ENCODE results near the gene LFNG. TPM values are rescaled to one million over a fixed set of nuclear protein-coding genes. Genes with fewer than 3 reads are reported as not detected.
A peak's percentile ranks its signal among the peaks of the same experiment; 100 is the strongest.

Gene LFNG
- total and polyA plus RNA-seq, 3 experiments from 2014 or later = 2.0 to 30.8 (median 28.0) TPM

DNA sequence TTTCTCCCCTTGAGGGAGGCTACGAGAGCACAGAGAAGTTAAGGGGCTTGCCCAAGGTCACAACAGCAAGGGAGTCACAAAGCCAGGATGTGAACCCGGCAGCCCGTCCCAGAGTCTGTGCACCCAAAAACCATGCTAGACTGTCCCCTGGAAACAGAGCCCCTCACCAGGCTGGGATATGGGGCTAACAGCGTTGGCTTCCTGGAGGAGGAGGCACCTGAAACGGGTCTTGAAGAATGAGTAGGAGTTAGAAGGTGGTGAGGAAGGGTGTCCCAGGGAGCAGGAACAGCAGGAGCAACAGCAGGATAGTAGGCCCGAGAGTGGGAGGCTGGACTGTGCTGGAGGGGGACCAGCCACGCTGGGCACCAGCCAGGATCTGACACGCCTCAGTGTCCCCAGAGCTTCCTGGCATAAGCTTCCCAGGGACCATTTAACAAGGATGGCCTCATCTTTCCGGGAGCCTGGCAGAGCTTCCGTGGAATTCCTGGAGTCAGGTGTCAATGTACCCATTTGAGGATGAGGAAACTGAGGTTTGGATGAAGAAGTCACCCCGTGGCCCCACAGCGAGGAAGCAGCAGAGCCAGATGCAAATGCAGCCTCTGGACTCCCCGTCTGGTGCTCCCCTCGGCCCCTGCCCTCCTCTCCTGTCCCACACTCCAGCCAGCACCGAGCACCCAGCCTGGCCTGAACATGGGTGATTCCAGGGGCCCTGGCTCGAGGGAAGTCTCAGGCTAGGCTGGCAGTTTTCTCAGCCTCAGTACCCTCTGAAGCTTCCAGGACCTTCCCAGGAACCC is 40.1 kb upstream of the LFNG start:
- DNase-seq = no peak
- no peaks in the 10 kb centered on the region for H3K36me3 Mint-ChIP-seq
- peaks cover 0 to 3% of the 10 kb centered on the region in 2 donors for H3K27me3 Mint-ChIP-seq
- peaks cover 0 to 5% (median 4%) of the 10 kb centered on the region in 5 donors for H3K9me3 Mint-ChIP-seq
- H3K4me3 Mint-ChIP-seq = peak overlapping the region in 1 of 7 donors; percentile 74
- H3K4me1 Mint-ChIP-seq = peaks cover 0 to 12% (median 0%) of the 10 kb centered on the region in 3 donors
- CTCF ChIA-PET = interaction anchor here (1.9 kb wide), 1 partner anchor 230 kb away, joined by 7 read pairs; no protein-coding TSS in a partner anchor
- Histone ChIP-seq H3K27ac (ENCODE audit: low read depth, low read length) (no peak overlapping the region), H3K4me3 (ENCODE audit: low read length) (no peak overlapping the region), H3K27me3 (ENCODE audit: insufficient read depth, low read length, poor library complexity, severe bottlenecking) (no peaks in the 10 kb centered on the region), H3K4me1 (ENCODE audit: insufficient read depth, low read length) (peaks cover 11% of the 10 kb centered on the region), H3K36me3 (ENCODE audit: insufficient read depth, low read length) (no peaks in the 10 kb centered on the region), H3K9me3 (ENCODE audit: low read length) (no peaks in the 10 kb centered on the region)
- peak overlapping the region in 1 of 8 donors; percentile 52 for H3K27ac Mint-ChIP-seq
- POLR2A ChIA-PET = no interaction called here

DNA sequence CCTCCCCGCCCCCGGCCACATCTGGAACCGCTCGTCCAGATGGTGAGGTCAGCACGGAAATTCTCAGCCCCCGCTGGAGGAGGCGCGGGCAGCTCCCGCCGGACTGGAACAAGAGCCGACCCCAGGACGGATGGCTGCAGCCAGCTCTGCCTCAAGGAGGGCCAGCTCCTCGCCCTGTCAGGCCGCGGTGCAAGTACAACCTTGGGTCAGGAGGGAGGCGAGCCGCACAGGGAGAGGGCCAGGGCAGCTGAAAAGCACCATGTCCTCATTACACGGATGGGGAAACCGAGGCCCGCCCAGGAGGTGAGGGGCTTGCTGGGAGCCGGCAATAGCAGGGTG is 39.5 kb upstream of the LFNG start:
- peaks cover 0 to 12% (median 0%) of the 10 kb centered on the region in 3 donors for H3K4me1 Mint-ChIP-seq
- no peak overlapping the region for H3K27ac ChIP-seq (ENCODE audit: low read depth, low read length)
- CTCF ChIA-PET = interaction anchor here (1.9 kb wide), 1 partner anchor 229 kb away, joined by 7 read pairs; no protein-coding TSS in a partner anchor
- POLR2A ChIA-PET = no interaction called here
- DNase-seq = no peak
- H3K27ac Mint-ChIP-seq = no peak overlapping the region
- peaks cover 0 to 4% of the 10 kb centered on the region in 2 donors for H3K27me3 Mint-ChIP-seq
- no peaks in the 10 kb centered on the region for H3K36me3 ChIP-seq (ENCODE audit: insufficient read depth, low read length)
- no peaks in the 10 kb centered on the region for H3K27me3 ChIP-seq (ENCODE audit: insufficient read depth, low read length, poor library complexity, severe bottlenecking)
- no peak overlapping the region for H3K4me3 ChIP-seq (ENCODE audit: low read length)
- no peaks in the 10 kb centered on the region for H3K9me3 ChIP-seq (ENCODE audit: low read length)
- peaks cover 0 to 5% (median 4%) of the 10 kb centered on the region in 5 donors for H3K9me3 Mint-ChIP-seq
- H3K36me3 Mint-ChIP-seq = no peaks in the 10 kb centered on the region
- no peak overlapping the region for H3K4me3 Mint-ChIP-seq
- H3K4me1 ChIP-seq (ENCODE audit: insufficient read depth, low read length) = peaks cover 11% of the 10 kb centered on the region

DNA sequence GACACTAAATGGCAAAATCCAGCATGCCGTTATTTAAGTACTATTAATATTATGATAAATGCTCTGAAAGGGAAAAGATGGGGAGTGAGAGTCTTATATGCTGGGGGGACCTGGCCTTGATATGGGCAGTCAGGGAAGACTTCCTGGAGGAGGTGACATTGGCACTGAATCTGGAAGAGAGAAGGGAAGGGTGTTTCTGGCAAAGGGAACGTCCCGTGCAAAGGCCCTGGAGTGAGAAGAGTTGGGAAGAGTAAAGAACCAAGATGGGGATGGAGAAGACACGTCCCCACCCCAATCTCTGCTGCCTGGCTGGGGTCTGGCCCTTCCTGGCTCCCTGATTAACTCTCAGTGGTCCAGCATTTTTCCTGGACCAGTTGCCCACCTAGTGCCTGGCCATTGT is 38.4 kb upstream of the LFNG start:
- Mint-ChIP-seq H3K27ac (no peak overlapping the region), H3K4me3 (no peak overlapping the region), H3K9me3 (peaks cover 0 to 5% (median 4%) of the 10 kb centered on the region in 5 donors), H3K4me1 (peaks cover 0 to 12% (median 0%) of the 10 kb centered on the region in 3 donors), H3K27me3 (peaks cover 0 to 4% of the 10 kb centered on the region in 2 donors), H3K36me3 (no peaks in the 10 kb centered on the region)
- Histone ChIP-seq H3K27me3 (ENCODE audit: insufficient read depth, low read length, poor library complexity, severe bottlenecking) (no peaks in the 10 kb centered on the region), H3K9me3 (ENCODE audit: low read length) (no peaks in the 10 kb centered on the region), H3K36me3 (ENCODE audit: insufficient read depth, low read length) (no peaks in the 10 kb centered on the region), H3K4me1 (ENCODE audit: insufficient read depth, low read length) (peaks cover 11% of the 10 kb centered on the region), H3K4me3 (ENCODE audit: low read length) (no peak overlapping the region), H3K27ac (ENCODE audit: low read depth, low read length) (no peak overlapping the region)
- ChIA-PET CTCF (interaction anchor here (1.9 kb wide), 1 partner anchor 228 kb away, joined by 7 read pairs; no protein-coding TSS in a partner anchor), POLR2A (no interaction called here)
- DNase-seq = no peak

DNA sequence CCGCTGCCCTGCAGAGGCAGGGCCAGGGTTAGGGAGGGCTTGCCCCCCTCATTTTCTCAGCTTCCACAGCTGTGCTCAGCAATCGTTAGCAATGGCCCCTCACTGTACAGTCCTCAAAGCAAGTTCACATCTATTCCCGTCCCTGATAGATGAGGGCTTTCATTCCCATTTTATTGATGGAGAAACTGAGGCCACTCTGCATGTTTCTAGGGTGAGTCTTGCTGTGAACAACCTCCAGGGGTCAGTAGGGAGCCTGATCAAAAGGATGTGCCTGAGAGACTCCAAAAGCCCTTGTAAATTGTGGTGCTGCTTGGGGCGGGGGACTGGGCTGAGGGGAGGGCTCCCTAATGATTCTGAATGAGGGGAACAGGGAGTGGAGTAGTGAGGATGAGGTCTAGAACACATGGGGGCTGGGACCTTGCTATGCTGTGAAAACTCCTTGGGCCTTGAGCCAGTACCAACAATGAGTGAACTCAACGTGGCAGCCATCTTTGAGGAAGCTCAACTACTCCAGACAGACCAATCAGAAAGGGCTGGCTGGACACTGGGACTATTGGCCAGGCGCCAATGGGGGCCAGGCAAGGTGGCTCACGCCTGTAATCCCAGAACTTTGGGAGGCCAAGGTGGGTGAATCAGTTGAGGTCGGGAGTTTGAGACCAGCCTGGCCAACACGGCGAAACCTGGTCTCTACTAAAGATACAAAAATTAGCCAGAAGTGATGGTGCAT is 36.7 kb upstream of the LFNG start:
- Histone ChIP-seq H3K36me3 (ENCODE audit: insufficient read depth, low read length) (no peaks in the 10 kb centered on the region), H3K27me3 (ENCODE audit: insufficient read depth, low read length, poor library complexity, severe bottlenecking) (no peaks in the 10 kb centered on the region), H3K9me3 (ENCODE audit: low read length) (no peaks in the 10 kb centered on the region), H3K4me1 (ENCODE audit: insufficient read depth, low read length) (peaks cover 3% of the 10 kb centered on the region), H3K27ac (ENCODE audit: low read depth, low read length) (no peak overlapping the region), H3K4me3 (ENCODE audit: low read length) (no peak overlapping the region)
- no peak overlapping the region for H3K4me3 Mint-ChIP-seq
- H3K27me3 Mint-ChIP-seq = peaks cover 0 to 4% of the 10 kb centered on the region in 2 donors
- peaks cover 0 to 3% (median 0%) of the 10 kb centered on the region in 3 donors for H3K4me1 Mint-ChIP-seq
- ChIA-PET POLR2A (no interaction called here), CTCF (interaction anchor here (0.8 to 1.3 kb wide), 2 partner anchors 13 to 14 kb away, joined by 3 read pairs; no protein-coding TSS in a partner anchor)
- H3K36me3 Mint-ChIP-seq = no peaks in the 10 kb centered on the region
- peaks cover 0 to 5% (median 4%) of the 10 kb centered on the region in 5 donors for H3K9me3 Mint-ChIP-seq
- no peak for DNase-seq
- H3K27ac Mint-ChIP-seq = no peak overlapping the region

GRCh38 chr7:2483494-2483893 is 36.1 kb upstream of the LFNG start:
- Histone ChIP-seq H3K27me3 (ENCODE audit: insufficient read depth, low read length, poor library complexity, severe bottlenecking) (no peaks in the 10 kb centered on the region), H3K4me1 (ENCODE audit: insufficient read depth, low read length) (no peaks in the 10 kb centered on the region), H3K9me3 (ENCODE audit: low read length) (no peaks in the 10 kb centered on the region), H3K4me3 (ENCODE audit: low read length) (no peak overlapping the region), H3K36me3 (ENCODE audit: insufficient read depth, low read length) (no peaks in the 10 kb centered on the region), H3K27ac (ENCODE audit: low read depth, low read length) (no peak overlapping the region)
- Mint-ChIP-seq H3K4me1 (no peaks in the 10 kb centered on the region), H3K27me3 (peaks cover 0 to 4% of the 10 kb centered on the region in 2 donors), H3K36me3 (no peaks in the 10 kb centered on the region), H3K27ac (no peak overlapping the region), H3K4me3 (no peak overlapping the region), H3K9me3 (peaks cover 0 to 5% (median 4%) of the 10 kb centered on the region in 5 donors)
- no peak for DNase-seq
- ChIA-PET POLR2A (no interaction called here), CTCF (interaction anchor here (0.8 to 1.3 kb wide), 2 partner anchors 13 to 15 kb away, joined by 3 read pairs; no protein-coding TSS in a partner anchor)

DNA sequence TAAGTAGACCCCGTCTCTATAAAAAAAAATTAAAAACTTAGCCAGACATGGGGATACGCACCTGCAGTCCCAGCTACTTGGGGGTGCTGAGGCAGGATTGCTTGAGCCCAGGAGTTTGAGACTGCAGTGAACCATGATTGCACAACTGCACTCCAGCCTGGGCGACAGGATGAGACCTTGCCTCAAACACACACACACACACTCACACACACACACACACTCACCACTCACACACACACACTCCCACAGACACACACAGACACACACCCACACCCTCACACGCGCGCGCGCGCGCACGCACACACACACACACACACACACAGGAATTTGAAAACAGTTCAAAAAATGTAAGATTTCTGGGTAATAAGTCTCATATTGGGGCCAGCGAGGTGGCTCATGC is 34.7 kb upstream of the LFNG start:
- no peak overlapping the region for H3K4me3 Mint-ChIP-seq
- peaks cover 0 to 6% of the 10 kb centered on the region in 2 donors for H3K27me3 Mint-ChIP-seq
- no peak for DNase-seq

GRCh38 chr7:2487586-2488271 is 31.8 kb upstream of the LFNG start:
- no peak for DNase-seq
- no peaks in the 10 kb centered on the region for H3K4me1 ChIP-seq (ENCODE audit: insufficient read depth, low read length)
- H3K27ac Mint-ChIP-seq = peak overlapping the region in 2 of 8 donors; percentile 46 to 54
- H3K4me3 ChIP-seq (ENCODE audit: low read length) = no peak overlapping the region
- POLR2A ChIA-PET = no interaction called here
- H3K9me3 Mint-ChIP-seq = peaks cover 0 to 5% (median 4%) of the 10 kb centered on the region in 5 donors
- H3K27me3 Mint-ChIP-seq = peaks cover 0 to 4% of the 10 kb centered on the region in 2 donors
- H3K27me3 ChIP-seq (ENCODE audit: insufficient read depth, low read length, poor library complexity, severe bottlenecking) = no peaks in the 10 kb centered on the region
- no peak overlapping the region for H3K27ac ChIP-seq (ENCODE audit: low read depth, low read length)
- H3K9me3 ChIP-seq (ENCODE audit: low read length) = no peaks in the 10 kb centered on the region
- H3K36me3 Mint-ChIP-seq = peaks cover 0 to 2% (median 0%) of the 10 kb centered on the region in 3 donors
- H3K36me3 ChIP-seq (ENCODE audit: insufficient read depth, low read length) = no peaks in the 10 kb centered on the region
- CTCF ChIA-PET = interaction anchor here (1.4 to 2.1 kb wide), 2 partner anchors 10 to 19 kb away, joined by 5 read pairs; no protein-coding TSS in a partner anchor
- H3K4me1 Mint-ChIP-seq = peaks cover 0 to 4% (median 2%) of the 10 kb centered on the region in 3 donors
- H3K4me3 Mint-ChIP-seq = no peak overlapping the region

More for the DNA sequence above, 34.7 kb upstream of the LFNG start:
- H3K9me3 ChIP-seq (ENCODE audit: low read length) = no peaks in the 10 kb centered on the region
- Mint-ChIP-seq H3K9me3 (peaks cover 0 to 5% (median 4%) of the 10 kb centered on the region in 5 donors), H3K4me1 (peaks cover 0 to 4% (median 2%) of the 10 kb centered on the region in 3 donors), H3K27ac (no peak overlapping the region), H3K36me3 (peaks cover 0 to 2% (median 0%) of the 10 kb centered on the region in 3 donors)
- H3K4me3 ChIP-seq (ENCODE audit: low read length) = no peak overlapping the region
- H3K4me1 ChIP-seq (ENCODE audit: insufficient read depth, low read length) = no peaks in the 10 kb centered on the region
- CTCF ChIA-PET = interaction anchor here (1.1 kb wide), 1 partner anchor 33 kb away, joined by 3 read pairs; no protein-coding TSS in a partner anchor
- no peak overlapping the region for H3K27ac ChIP-seq (ENCODE audit: low read depth, low read length)
- no peaks in the 10 kb centered on the region for H3K36me3 ChIP-seq (ENCODE audit: insufficient read depth, low read length)
- POLR2A ChIA-PET = no interaction called here
- no peaks in the 10 kb centered on the region for H3K27me3 ChIP-seq (ENCODE audit: insufficient read depth, low read length, poor library complexity, severe bottlenecking)

Measured in CD8-positive, alpha-beta memory T cell (primary cell).